Activated CD8-positive, alpha-beta memory T cell treated with anti-CD3 and anti-CD28 coated beads for 1 hour (primary cell): ENCODE data around the gene RPRML.
"Not testable (repeated sequence)": the region's sequence is repeated elsewhere in the genome, so short reads cannot be mapped to it uniquely, and the experiment has no call there.

Source experiments
- DNase-seq, 2 donors: peaks; one replicate each; pipeline ENCODE4 v3.0.0-alpha.2; 2020; ENCODE audit warnings: low read depth in 1 of 2; ENCODE audit errors: extremely low read depth in 1 of 2

Gene RPRML

GRCh38 chr17:46977348-46977747 is 1.7 kb downstream of the RPRML start:
- DNase-seq = no peak

GRCh38 chr17:46976626-46977270 is 2.3 kb downstream of the RPRML start:
- no peak for DNase-seq

GRCh38 chr17:46975287-46975686 is 3.8 kb downstream of the RPRML start:
- no peak for DNase-seq

GRCh38 chr17:46974086-46974485 is 5.0 kb downstream of the RPRML start:
- no peak for DNase-seq

GRCh38 chr17:46972346-46972745 is 6.7 kb downstream of the RPRML start:
- no peak for DNase-seq

- DNase-seq = no peak
Measured at GRCh38 chr17:46971647-46972300, 7.3 kb downstream of the RPRML start.

- DNase-seq = no peak
Measured at GRCh38 chr17:46968896-46969295, 10.2 kb downstream of the RPRML start.

- DNase-seq = no peak
Measured at GRCh38 chr17:46968224-46968834, 10.7 kb downstream of the RPRML start.

- DNase-seq = no peak
Measured at GRCh38 chr17:46964315-46965265, 14.5 kb downstream of the RPRML start.

GRCh38 chr17:46963571-46963970 is 15.5 kb downstream of the RPRML start:
- DNase-seq = no peak

GRCh38 chr17:46962374-46962790 is 16.7 kb downstream of the RPRML start:
- no peak for DNase-seq

- DNase-seq = no peak
Measured at GRCh38 chr17:46960152-46960551, 18.9 kb downstream of the RPRML start.

GRCh38 chr17:46958041-46958591 is 20.9 kb downstream of the RPRML start:
- no peak for DNase-seq

GRCh38 chr17:46953191-46953590 is 25.9 kb downstream of the RPRML start:
- DNase-seq = not testable (repeated sequence)

- DNase-seq = no peak
Measured at GRCh38 chr17:46952115-46952514, 26.9 kb downstream of the RPRML start.

GRCh38 chr17:46951706-46952105 is 27.3 kb downstream of the RPRML start:
- no peak for DNase-seq

GRCh38 chr17:46950997-46951621 is 27.9 kb downstream of the RPRML start:
- no peak for DNase-seq

GRCh38 chr17:46950342-46950996 is 28.6 kb downstream of the RPRML start:
- no peak for DNase-seq

- no peak for DNase-seq
Measured at GRCh38 chr17:46949291-46950174, 29.5 kb downstream of the RPRML start.
